ENCODE results near the gene MBLAC1. TPM values are rescaled to one million over a fixed set of nuclear protein-coding genes. Genes with fewer than 3 reads are reported as not detected.
A peak's percentile ranks its signal among the peaks of the same experiment; 100 is the strongest.

MBLAC1 gene
- total and polyA plus RNA-seq, 9 of the 15 experiments (the other 6 are each of a cell fraction or from before 2014, with no cell fraction given): 0.03 to 3.1 (median 0.52) TPM

DNA sequence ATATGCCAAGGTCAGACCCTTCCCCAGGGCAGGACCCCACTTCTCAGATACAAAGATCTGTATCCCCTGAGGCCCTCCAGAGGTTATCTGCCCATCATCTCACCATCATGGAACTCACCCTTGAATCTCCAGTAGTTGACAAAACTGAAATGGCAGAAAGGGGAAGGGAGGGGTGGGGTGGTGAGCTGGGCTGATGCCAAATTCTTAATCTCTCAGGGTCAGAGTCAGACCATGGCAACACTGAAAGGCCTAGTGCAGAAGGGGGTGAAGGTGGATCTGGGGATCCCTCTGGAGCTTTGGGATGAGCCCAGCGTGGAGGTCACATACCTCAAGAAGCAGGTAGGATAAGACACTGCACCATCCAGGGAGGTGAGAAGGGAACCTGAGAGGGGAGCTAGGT lies 4.2 kb upstream of the MBLAC1 start (continued):
- TF ChIP-seq, protein P1, sequence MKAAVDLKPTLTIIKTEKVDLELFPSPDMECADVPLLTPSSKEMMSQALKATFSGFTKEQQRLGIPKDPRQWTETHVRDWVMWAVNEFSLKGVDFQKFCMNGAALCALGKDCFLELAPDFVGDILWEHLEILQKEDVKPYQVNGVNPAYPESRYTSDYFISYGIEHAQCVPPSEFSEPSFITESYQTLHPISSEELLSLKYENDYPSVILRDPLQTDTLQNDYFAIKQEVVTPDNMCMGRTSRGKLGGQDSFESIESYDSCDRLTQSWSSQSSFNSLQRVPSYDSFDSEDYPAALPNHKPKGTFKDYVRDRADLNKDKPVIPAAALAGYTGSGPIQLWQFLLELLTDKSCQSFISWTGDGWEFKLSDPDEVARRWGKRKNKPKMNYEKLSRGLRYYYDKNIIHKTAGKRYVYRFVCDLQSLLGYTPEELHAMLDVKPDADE (conservative IDR thresholded peaks at IDR 0.05; ENCODE audit: control insufficient read depth, low read depth, low read length): no peak
- peak in 1 of 2 experiments; percentile 24; a peak in 1 of 4 replicates for TF ChIP-seq RCOR1 (IDR thresholded peaks at IDR 0.05; ENCODE audit: borderline replicate concordance in 1 of 2, low read depth in 2 of 2, low read length in 2 of 2)
- TF ChIP-seq ARID2 (IDR thresholded peaks at IDR 0.05): no peak
- no peak for TF ChIP-seq GABPA (tag; conservative IDR thresholded peaks at IDR 0.05; ENCODE audit: low read depth)
- TF ChIP-seq SPI1 (IDR thresholded peaks at IDR 0.05; ENCODE audit: borderline replicate concordance, low read depth, low read length): peak; percentile 73
- no peak for TF ChIP-seq LCOR (CRISPR knock-in tag; IDR thresholded peaks at IDR 0.05)
- TF ChIP-seq, protein P2, sequence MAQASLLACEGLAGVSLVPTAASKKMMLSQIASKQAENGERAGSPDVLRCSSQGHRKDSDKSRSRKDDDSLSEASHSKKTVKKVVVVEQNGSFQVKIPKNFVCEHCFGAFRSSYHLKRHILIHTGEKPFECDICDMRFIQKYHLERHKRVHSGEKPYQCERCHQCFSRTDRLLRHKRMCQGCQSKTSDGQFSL (CRISPR knock-in tag; IDR thresholded peaks at IDR 0.05): no peak
- TF ChIP-seq, protein P2 (tag; IDR thresholded peaks at IDR 0.05): no peak
- TF ChIP-seq ILK (tag; IDR thresholded peaks at IDR 0.05; ENCODE audit: borderline replicate concordance, low read depth): no peak
- TF ChIP-seq CTBP1 (IDR thresholded peaks at IDR 0.05; ENCODE audit: borderline replicate concordance): 0 out of 2 replicates have a peak, but pooled peaks have one; percentile 37
- TF ChIP-seq GATAD2A (IDR thresholded peaks at IDR 0.05): no peak
- TF ChIP-seq, protein P3, sequence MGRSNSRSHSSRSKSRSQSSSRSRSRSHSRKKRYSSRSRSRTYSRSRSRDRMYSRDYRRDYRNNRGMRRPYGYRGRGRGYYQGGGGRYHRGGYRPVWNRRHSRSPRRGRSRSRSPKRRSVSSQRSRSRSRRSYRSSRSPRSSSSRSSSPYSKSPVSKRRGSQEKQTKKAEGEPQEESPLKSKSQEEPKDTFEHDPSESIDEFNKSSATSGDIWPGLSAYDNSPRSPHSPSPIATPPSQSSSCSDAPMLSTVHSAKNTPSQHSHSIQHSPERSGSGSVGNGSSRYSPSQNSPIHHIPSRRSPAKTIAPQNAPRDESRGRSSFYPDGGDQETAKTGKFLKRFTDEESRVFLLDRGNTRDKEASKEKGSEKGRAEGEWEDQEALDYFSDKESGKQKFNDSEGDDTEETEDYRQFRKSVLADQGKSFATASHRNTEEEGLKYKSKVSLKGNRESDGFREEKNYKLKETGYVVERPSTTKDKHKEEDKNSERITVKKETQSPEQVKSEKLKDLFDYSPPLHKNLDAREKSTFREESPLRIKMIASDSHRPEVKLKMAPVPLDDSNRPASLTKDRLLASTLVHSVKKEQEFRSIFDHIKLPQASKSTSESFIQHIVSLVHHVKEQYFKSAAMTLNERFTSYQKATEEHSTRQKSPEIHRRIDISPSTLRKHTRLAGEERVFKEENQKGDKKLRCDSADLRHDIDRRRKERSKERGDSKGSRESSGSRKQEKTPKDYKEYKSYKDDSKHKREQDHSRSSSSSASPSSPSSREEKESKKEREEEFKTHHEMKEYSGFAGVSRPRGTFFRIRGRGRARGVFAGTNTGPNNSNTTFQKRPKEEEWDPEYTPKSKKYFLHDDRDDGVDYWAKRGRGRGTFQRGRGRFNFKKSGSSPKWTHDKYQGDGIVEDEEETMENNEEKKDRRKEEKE (IDR thresholded peaks at IDR 0.05; ENCODE audit: borderline replicate concordance in 1 of 2, control insufficient read depth in 1 of 2, low read depth in 2 of 2, low read length in 1 of 2): no peak
- no peak for TF ChIP-seq RBFOX2 (IDR thresholded peaks at IDR 0.05; ENCODE audit: low read depth, low read length)
- no peak for TF ChIP-seq ZNF778 (CRISPR knock-in tag; IDR thresholded peaks at IDR 0.05)
- peak; percentile 31; the same call in 1 of the 2 replicates for TF ChIP-seq DPF2 (IDR thresholded peaks at IDR 0.05)
- 0 out of 2 replicates have a peak, but pooled peaks have one; percentile 28 for TF ChIP-seq CBFA2T3 (IDR thresholded peaks at IDR 0.05)
- peak; percentile 92 for TF ChIP-seq NFIC (IDR thresholded peaks at IDR 0.05)
- TF ChIP-seq RBM22 (IDR thresholded peaks at IDR 0.05; ENCODE audit: low read depth, low read length, poor library complexity, severe bottlenecking): no peak
- peak; percentile 37; the same call in 1 of the 2 replicates for TF ChIP-seq ZBTB7A (IDR thresholded peaks at IDR 0.05; ENCODE audit: borderline replicate concordance, control insufficient read depth, low read depth, low read length)
- no peak for TF ChIP-seq ZNF77 (CRISPR knock-in tag; IDR thresholded peaks at IDR 0.05)
- TF ChIP-seq, protein P4, sequence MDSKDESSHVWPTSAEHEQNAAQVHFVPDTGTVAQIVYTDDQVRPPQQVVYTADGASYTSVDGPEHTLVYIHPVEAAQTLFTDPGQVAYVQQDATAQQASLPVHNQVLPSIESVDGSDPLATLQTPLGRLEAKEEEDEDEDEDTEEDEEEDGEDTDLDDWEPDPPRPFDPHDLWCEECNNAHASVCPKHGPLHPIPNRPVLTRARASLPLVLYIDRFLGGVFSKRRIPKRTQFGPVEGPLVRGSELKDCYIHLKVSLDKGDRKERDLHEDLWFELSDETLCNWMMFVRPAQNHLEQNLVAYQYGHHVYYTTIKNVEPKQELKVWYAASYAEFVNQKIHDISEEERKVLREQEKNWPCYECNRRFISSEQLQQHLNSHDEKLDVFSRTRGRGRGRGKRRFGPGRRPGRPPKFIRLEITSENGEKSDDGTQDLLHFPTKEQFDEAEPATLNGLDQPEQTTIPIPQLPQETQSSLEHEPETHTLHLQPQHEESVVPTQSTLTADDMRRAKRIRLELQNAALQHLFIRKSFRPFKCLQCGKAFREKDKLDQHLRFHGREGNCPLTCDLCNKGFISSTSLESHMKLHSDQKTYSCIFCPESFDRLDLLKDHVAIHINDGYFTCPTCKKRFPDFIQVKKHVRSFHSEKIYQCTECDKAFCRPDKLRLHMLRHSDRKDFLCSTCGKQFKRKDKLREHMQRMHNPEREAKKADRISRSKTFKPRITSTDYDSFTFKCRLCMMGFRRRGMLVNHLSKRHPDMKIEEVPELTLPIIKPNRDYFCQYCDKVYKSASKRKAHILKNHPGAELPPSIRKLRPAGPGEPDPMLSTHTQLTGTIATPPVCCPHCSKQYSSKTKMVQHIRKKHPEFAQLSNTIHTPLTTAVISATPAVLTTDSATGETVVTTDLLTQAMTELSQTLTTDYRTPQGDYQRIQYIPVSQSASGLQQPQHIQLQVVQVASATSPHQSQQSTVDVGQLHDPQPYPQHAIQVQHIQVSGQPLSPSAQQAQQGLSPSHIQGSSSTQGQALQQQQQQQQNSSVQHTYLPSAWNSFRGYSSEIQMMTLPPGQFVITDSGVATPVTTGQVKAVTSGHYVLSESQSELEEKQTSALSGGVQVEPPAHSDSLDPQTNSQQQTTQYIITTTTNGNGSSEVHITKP (IDR thresholded peaks at IDR 0.05; ENCODE audit: partially characterized antibody): peak; percentile 55
